ENCODE data around the gene ADAM23.

The ADAM23 gene

GRCh38 chr2:206556357-206556949, 113.1 kb downstream of the ADAM23 start:
- no peak overlapping the region for H3K4me3 ChIP-seq (ENCODE audit: low read depth, low read length)
- DNase-seq (ENCODE audit: low read depth), result no peak

GRCh38 chr2:206557321-206557720, 114.0 kb downstream of the ADAM23 start:
- no peak overlapping the region for H3K4me3 ChIP-seq (ENCODE audit: low read depth, low read length)
- DNase-seq (ENCODE audit: low read depth), result no peak

GRCh38 chr2:206558492-206558891, 115.2 kb downstream of the ADAM23 start:
- no peak for DNase-seq (ENCODE audit: low read depth)
- no peak overlapping the region for H3K4me3 ChIP-seq (ENCODE audit: low read depth, low read length)

- no peak overlapping the region for H3K4me3 ChIP-seq (ENCODE audit: low read depth, low read length)
- no peak for DNase-seq (ENCODE audit: low read depth)
These were observed 118.6 kb downstream of the ADAM23 start for GRCh38 chr2:206561962-206562361.

GRCh38 chr2:206562375-206562774, 119.0 kb downstream of the ADAM23 start:
- no peak overlapping the region for H3K4me3 ChIP-seq (ENCODE audit: low read depth, low read length)
- no peak for DNase-seq (ENCODE audit: low read depth)

GRCh38 chr2:206563374-206563773, 120.0 kb downstream of the ADAM23 start:
- no peak overlapping the region for H3K4me3 ChIP-seq (ENCODE audit: low read depth, low read length)

GRCh38 chr2:206565666-206566065, 122.3 kb downstream of the ADAM23 start:
- DNase-seq (ENCODE audit: low read depth), result no peak
- H3K4me3 ChIP-seq (ENCODE audit: low read depth, low read length), result no peak overlapping the region

More at GRCh38 chr2:206563374-206563773, 120.0 kb downstream of the ADAM23 start:
- DNase-seq (ENCODE audit: low read depth), result no peak

- H3K4me3 ChIP-seq (ENCODE audit: low read depth, low read length), result no peak overlapping the region
- no peak for DNase-seq (ENCODE audit: low read depth)
These were observed 126.1 kb downstream of the ADAM23 start for GRCh38 chr2:206569470-206569869.

- DNase-seq (ENCODE audit: low read depth), result no peak
- H3K4me3 ChIP-seq (ENCODE audit: low read depth, low read length), result no peak overlapping the region
These were observed 126.9 kb downstream of the ADAM23 start for GRCh38 chr2:206570199-206570598.

- DNase-seq (ENCODE audit: low read depth), result no peak
- no peak overlapping the region for H3K4me3 ChIP-seq (ENCODE audit: low read depth, low read length)
These were observed 129.4 kb downstream of the ADAM23 start for GRCh38 chr2:206572725-206573124.

GRCh38 chr2:206573793-206574192, 130.5 kb downstream of the ADAM23 start:
- no peak for DNase-seq (ENCODE audit: low read depth)
- no peak overlapping the region for H3K4me3 ChIP-seq (ENCODE audit: low read depth, low read length)

GRCh38 chr2:206584323-206585116, 141.2 kb downstream of the ADAM23 start:
- DNase-seq (ENCODE audit: low read depth), result no peak
- no peak overlapping the region for H3K4me3 ChIP-seq (ENCODE audit: low read depth, low read length)

- H3K4me3 ChIP-seq (ENCODE audit: low read depth, low read length), result no peak overlapping the region
- DNase-seq (ENCODE audit: low read depth), result no peak
These were observed 142.0 kb downstream of the ADAM23 start for GRCh38 chr2:206585335-206585734.

GRCh38 chr2:206586609-206587008, 143.3 kb downstream of the ADAM23 start:
- no peak overlapping the region for H3K4me3 ChIP-seq (ENCODE audit: low read depth, low read length)
- no peak for DNase-seq (ENCODE audit: low read depth)

GRCh38 chr2:206597717-206598218, 154.4 kb downstream of the ADAM23 start:
- DNase-seq (ENCODE audit: low read depth), result no peak
- H3K4me3 ChIP-seq (ENCODE audit: low read depth, low read length), result no peak overlapping the region

GRCh38 chr2:206603243-206603642, 159.9 kb downstream of the ADAM23 start:
- no peak for DNase-seq (ENCODE audit: low read depth)
- H3K4me3 ChIP-seq (ENCODE audit: low read depth, low read length), result no peak overlapping the region

GRCh38 chr2:206610451-206610850, 167.1 kb downstream of the ADAM23 start:
- no peak overlapping the region for H3K4me3 ChIP-seq (ENCODE audit: low read depth, low read length)
- DNase-seq (ENCODE audit: low read depth), result no peak

GRCh38 chr2:206611191-206611590, 167.9 kb downstream of the ADAM23 start:
- H3K4me3 ChIP-seq (ENCODE audit: low read depth, low read length), result no peak overlapping the region

GRCh38 chr2:206611736-206612135, 168.4 kb downstream of the ADAM23 start:
- no peak for DNase-seq (ENCODE audit: low read depth)
- no peak overlapping the region for H3K4me3 ChIP-seq (ENCODE audit: low read depth, low read length)

More at GRCh38 chr2:206611191-206611590, 167.9 kb downstream of the ADAM23 start:
- DNase-seq (ENCODE audit: low read depth), result no peak

- no peak for DNase-seq (ENCODE audit: low read depth)
- H3K4me3 ChIP-seq (ENCODE audit: low read depth, low read length), result no peak overlapping the region
These were observed 171.5 kb downstream of the ADAM23 start for GRCh38 chr2:206614811-206615210.

Measured in skeletal muscle cell (primary cell).